Measurements from ENCODE around the gene RPN1. TPM values are rescaled to one million over a fixed set of nuclear protein-coding genes. Genes with fewer than 3 reads are reported as not detected.

Gene RPN1
- polyA plus RNA-seq, 1 donor = 201 TPM

DNA sequence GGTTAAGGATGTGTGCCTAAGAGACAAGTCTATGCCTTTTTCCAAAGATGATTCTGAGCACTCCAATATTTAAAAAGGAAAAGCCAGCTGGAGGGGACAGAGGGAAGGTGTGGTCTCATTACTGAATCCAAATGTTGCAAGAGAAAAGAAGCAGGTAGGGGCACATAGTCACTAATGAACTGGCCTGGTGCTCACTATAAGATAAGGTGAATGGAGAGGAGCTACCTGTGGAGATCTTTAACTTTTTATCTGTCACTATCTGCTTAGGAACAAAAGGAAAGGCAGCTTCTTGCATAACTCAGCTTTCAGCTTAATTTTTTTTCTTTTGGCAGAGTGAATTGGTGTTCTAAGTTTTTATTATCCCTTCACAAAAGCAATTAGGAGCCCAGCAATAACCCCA, 69.1 kb downstream of the RPN1 start:
- H3K27ac ChIP-seq (ENCODE audit: low read length) = no peak overlapping the region
- DNase-seq = no peak
- no peak overlapping the region for H3K4me3 ChIP-seq (ENCODE audit: low read length)
- H3K36me3 ChIP-seq (ENCODE audit: control insufficient read depth, insufficient read depth, low read length) = no peaks in the 10 kb centered on the region
- H3K27me3 ChIP-seq (ENCODE audit: control insufficient read depth, insufficient read depth, low read length) = peaks cover 24% of the 10 kb centered on the region
- peaks cover 8% of the 10 kb centered on the region for H3K9me3 ChIP-seq (ENCODE audit: control insufficient read depth, low read depth, low read length)
- no peaks in the 10 kb centered on the region for H3K4me1 ChIP-seq (ENCODE audit: control insufficient read depth, insufficient read depth, low read length)

DNA sequence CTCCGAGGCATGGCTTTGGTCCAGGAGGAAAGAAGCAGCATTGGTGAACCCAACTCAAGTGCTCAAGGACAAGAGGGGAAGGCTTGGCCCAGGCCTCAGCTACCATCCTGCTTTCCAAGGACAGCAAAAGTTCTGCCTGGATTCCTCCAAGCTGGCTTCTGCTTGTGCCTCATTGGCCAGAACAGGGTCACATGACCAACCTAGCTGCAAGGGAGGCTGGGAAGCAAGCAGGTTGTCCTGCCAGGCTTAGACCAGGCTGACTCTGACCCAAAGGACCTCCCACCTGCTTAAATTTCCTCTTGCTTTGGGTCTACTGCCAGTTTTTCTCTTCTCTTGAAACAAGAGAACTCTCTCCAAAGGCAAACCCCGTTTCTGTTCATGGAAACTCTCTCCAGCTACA, 70.7 kb downstream of the RPN1 start:
- Histone ChIP-seq H3K9me3 (ENCODE audit: control insufficient read depth, low read depth, low read length) (peaks cover 8% of the 10 kb centered on the region), H3K36me3 (ENCODE audit: control insufficient read depth, insufficient read depth, low read length) (no peaks in the 10 kb centered on the region), H3K27me3 (ENCODE audit: control insufficient read depth, insufficient read depth, low read length) (peaks cover 19% of the 10 kb centered on the region), H3K27ac (ENCODE audit: low read length) (no peak overlapping the region), H3K4me3 (ENCODE audit: low read length) (no peak overlapping the region), H3K4me1 (ENCODE audit: control insufficient read depth, insufficient read depth, low read length) (no peaks in the 10 kb centered on the region)
- DNase-seq = no peak
- 100% methylated on average over 1 of the region's 2 CpGs for WGBS (ENCODE audit: insufficient coverage, low lambda C conversion rate)

DNA sequence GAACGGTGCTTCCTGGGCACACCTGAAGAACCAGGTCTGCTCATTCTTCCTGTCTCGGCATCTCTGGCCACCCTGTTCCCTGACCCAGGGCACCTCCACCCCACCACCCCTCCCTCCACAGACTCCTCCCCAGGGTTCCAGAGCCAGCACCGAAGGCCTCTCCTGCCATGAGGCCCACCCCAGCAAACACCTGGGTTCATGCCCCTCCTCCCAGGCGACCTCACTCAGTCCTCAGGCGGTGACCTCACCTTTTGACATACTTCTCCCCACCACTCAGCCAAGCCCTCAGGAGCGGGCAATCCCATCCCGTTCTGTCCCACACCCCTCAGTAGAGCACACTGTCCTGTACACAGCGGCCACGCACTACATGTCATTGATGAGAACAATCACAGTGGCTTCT, 72.3 kb downstream of the RPN1 start:
- H3K4me3 ChIP-seq (ENCODE audit: low read length) = no peak overlapping the region
- DNase-seq = no peak

DNA sequence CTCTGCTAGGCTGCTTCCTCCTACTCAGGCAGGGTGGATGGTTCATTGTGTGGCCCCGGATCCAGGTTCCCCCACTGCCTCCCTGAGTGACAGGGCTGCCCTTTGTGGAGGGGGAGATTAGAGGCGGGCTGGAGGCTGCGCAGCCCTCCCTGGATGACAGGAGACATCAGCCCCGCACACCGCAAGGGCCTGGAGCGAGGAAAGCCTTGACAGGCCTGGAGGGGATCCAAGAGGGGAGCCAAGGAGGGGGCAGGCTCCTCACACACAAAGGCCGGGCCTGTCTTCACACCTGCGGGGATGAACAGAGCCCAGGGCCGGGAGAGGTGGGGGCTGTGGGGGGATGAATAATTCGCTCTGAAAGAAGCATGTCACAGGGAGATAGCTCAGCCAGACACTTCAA, 72.9 kb downstream of the RPN1 start:
- Histone ChIP-seq H3K36me3 (ENCODE audit: control insufficient read depth, insufficient read depth, low read length) (no peaks in the 10 kb centered on the region), H3K9me3 (ENCODE audit: control insufficient read depth, low read depth, low read length) (peaks cover 8% of the 10 kb centered on the region), H3K4me3 (ENCODE audit: low read length) (no peak overlapping the region), H3K27me3 (ENCODE audit: control insufficient read depth, insufficient read depth, low read length) (peaks cover 13% of the 10 kb centered on the region), H3K27ac (ENCODE audit: low read length) (no peak overlapping the region), H3K4me1 (ENCODE audit: control insufficient read depth, insufficient read depth, low read length) (no peaks in the 10 kb centered on the region)
- 60% methylated on average over 1 of the region's 10 CpGs for WGBS (ENCODE audit: insufficient coverage, low lambda C conversion rate)
- no peak for DNase-seq

More for the DNA sequence above, 72.3 kb downstream of the RPN1 start:
- peaks cover 8% of the 10 kb centered on the region for H3K9me3 ChIP-seq (ENCODE audit: control insufficient read depth, low read depth, low read length)
- H3K27ac ChIP-seq (ENCODE audit: low read length) = no peak overlapping the region
- no CpG with 5 or more reads among the region's 9 CpGs for WGBS (ENCODE audit: insufficient coverage, low lambda C conversion rate)
- peaks cover 10% of the 10 kb centered on the region for H3K27me3 ChIP-seq (ENCODE audit: control insufficient read depth, insufficient read depth, low read length)
- H3K4me1 ChIP-seq (ENCODE audit: control insufficient read depth, insufficient read depth, low read length) = no peaks in the 10 kb centered on the region
- no peaks in the 10 kb centered on the region for H3K36me3 ChIP-seq (ENCODE audit: control insufficient read depth, insufficient read depth, low read length)

DNA sequence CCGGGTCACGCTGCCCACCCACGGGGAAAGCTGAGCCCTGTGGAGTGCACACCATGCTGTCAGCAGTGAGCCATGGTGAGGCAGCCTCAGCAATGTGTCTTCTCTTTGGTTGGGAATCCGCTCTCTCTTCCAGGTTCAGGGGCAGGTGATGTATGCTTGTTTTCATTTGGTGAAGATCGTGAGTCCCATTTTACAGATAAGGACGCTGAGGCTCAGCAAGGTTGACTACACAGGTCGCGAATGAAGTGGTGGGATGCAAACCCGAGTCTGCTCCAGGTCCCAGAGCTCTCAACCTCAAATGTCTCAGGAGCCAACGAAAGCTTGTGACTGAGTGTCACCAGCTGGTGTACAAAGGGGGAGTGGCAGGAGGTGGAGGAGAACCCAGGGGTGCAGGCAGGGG, 74.3 kb downstream of the RPN1 start:
- Histone ChIP-seq H3K27me3 (ENCODE audit: control insufficient read depth, insufficient read depth, low read length) (peaks cover 19% of the 10 kb centered on the region), H3K36me3 (ENCODE audit: control insufficient read depth, insufficient read depth, low read length) (no peaks in the 10 kb centered on the region), H3K4me3 (ENCODE audit: low read length) (no peak overlapping the region), H3K9me3 (ENCODE audit: control insufficient read depth, low read depth, low read length) (peaks cover 8% of the 10 kb centered on the region), H3K27ac (ENCODE audit: low read length) (no peak overlapping the region), H3K4me1 (ENCODE audit: control insufficient read depth, insufficient read depth, low read length) (no peaks in the 10 kb centered on the region)
- no peak for DNase-seq
- no CpG with 5 or more reads among the region's 10 CpGs for WGBS (ENCODE audit: insufficient coverage, low lambda C conversion rate)

DNA sequence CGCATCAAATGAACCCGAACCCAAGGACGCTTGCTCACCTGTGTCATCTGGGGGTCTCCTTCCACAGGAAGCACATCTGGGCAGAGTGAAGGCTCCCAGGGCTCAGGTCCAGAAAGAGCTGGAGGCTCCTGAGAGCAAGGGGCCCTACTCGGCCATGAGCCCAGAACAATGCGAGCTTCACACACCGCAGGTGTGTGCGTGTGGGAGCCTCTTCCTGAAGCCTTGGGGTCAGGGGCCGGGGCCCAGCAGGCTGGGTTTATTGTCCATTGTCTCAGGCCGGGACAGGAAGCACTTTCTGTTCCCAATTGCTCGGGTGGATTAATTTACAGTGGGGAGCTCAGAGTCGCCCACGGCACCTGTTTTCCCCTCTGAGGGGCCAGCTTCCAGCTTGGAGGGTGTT, 74.8 kb downstream of the RPN1 start:
- Histone ChIP-seq H3K27me3 (ENCODE audit: control insufficient read depth, insufficient read depth, low read length) (peaks cover 23% of the 10 kb centered on the region), H3K36me3 (ENCODE audit: control insufficient read depth, insufficient read depth, low read length) (no peaks in the 10 kb centered on the region), H3K27ac (ENCODE audit: low read length) (no peak overlapping the region), H3K9me3 (ENCODE audit: control insufficient read depth, low read depth, low read length) (peaks cover 8% of the 10 kb centered on the region), H3K4me1 (ENCODE audit: control insufficient read depth, insufficient read depth, low read length) (no peaks in the 10 kb centered on the region), H3K4me3 (ENCODE audit: low read length) (no peak overlapping the region)
- DNase-seq = no peak
- no CpG with 5 or more reads among the region's 12 CpGs for WGBS (ENCODE audit: insufficient coverage, low lambda C conversion rate)

DNA sequence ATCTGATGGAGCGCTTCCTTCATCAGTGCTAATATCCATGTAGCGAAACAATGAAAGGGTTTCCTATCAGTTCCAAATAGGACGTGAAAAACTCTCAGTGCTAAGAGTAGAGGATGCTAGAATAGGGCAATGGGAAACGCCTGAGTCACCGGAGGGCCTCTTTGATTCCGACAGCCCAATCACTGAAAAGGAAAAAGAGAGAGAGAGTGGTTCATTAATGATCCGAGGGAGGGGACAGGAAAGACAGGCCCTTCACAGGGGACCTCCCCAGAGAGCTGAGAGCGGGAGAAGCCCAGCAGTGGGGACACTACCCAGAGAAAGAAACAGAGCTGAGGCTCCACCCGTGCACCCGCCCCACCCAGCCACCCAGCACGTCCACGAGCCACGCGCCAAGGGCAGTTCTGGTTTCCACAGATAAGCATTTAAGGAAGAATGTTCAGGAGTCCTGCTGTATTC, 76.9 kb downstream of the RPN1 start:
- no peaks in the 10 kb centered on the region for H3K36me3 ChIP-seq (ENCODE audit: control insufficient read depth, insufficient read depth, low read length)
- peaks cover 23% of the 10 kb centered on the region for H3K27me3 ChIP-seq (ENCODE audit: control insufficient read depth, insufficient read depth, low read length)
- no CpG with 5 or more reads among the region's 14 CpGs for WGBS (ENCODE audit: insufficient coverage, low lambda C conversion rate)
- H3K9me3 ChIP-seq (ENCODE audit: control insufficient read depth, low read depth, low read length) = no peaks in the 10 kb centered on the region
- H3K27ac ChIP-seq (ENCODE audit: low read length) = no peak overlapping the region
- no peak for DNase-seq
- H3K4me1 ChIP-seq (ENCODE audit: control insufficient read depth, insufficient read depth, low read length) = no peaks in the 10 kb centered on the region
- H3K4me3 ChIP-seq (ENCODE audit: low read length) = no peak overlapping the region

DNA sequence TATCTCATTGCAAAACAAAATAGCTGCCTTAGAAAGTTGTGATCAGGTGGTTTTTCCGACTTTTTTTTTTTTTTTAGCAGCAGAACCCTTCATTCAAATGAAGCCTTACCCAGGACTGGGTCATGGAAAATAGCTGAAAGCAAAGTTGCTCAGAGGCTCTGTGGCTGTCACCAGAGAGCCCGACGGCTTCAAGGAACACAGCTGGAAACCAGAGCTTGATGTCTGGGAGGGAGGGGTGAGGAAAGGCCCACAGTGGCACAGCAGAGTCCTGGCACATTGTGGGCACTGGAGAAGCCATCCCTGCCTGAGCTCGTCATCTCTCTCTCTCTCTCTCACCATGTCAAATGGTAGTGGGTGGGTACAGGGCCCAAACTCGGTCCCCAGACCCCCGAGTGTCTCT, 77.5 kb downstream of the RPN1 start:
- no CpG with 5 or more reads among the region's 6 CpGs for WGBS (ENCODE audit: insufficient coverage, low lambda C conversion rate)
- Histone ChIP-seq H3K9me3 (ENCODE audit: control insufficient read depth, low read depth, low read length) (no peaks in the 10 kb centered on the region), H3K4me1 (ENCODE audit: control insufficient read depth, insufficient read depth, low read length) (no peaks in the 10 kb centered on the region), H3K27me3 (ENCODE audit: control insufficient read depth, insufficient read depth, low read length) (peaks cover 20% of the 10 kb centered on the region), H3K4me3 (ENCODE audit: low read length) (no peak overlapping the region), H3K36me3 (ENCODE audit: control insufficient read depth, insufficient read depth, low read length) (no peaks in the 10 kb centered on the region), H3K27ac (ENCODE audit: low read length) (no peak overlapping the region)
- DNase-seq = no peak

DNA sequence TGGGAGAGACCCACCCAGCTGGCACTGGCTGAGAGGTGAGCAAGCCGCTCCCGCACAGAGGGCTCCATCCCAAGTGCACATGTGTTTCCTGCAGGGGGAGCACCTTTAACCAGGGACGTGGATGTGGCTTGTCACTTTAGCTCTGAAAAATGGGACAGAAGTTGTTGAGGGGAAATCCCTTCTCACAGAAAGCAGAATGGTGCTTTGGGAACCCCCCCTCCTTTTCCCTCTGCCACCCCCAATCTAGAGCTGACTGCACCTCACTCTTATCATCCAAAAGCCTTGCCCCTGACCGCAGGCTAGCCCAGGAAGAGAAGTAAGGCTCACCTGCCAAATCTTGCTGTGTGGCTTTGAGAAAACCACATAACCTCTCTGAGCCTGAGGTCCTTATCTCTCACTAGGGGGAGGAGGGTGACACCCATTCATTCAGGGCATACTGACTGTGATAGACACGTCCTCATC, 77.9 kb downstream of the RPN1 start:
- DNase-seq = no peak
- Histone ChIP-seq H3K27ac (ENCODE audit: low read length) (no peak overlapping the region), H3K27me3 (ENCODE audit: control insufficient read depth, insufficient read depth, low read length) (peaks cover 21% of the 10 kb centered on the region), H3K36me3 (ENCODE audit: control insufficient read depth, insufficient read depth, low read length) (no peaks in the 10 kb centered on the region), H3K4me3 (ENCODE audit: low read length) (no peak overlapping the region), H3K9me3 (ENCODE audit: control insufficient read depth, low read depth, low read length) (no peaks in the 10 kb centered on the region), H3K4me1 (ENCODE audit: control insufficient read depth, insufficient read depth, low read length) (no peaks in the 10 kb centered on the region)
- no CpG with 5 or more reads among the region's 5 CpGs for WGBS (ENCODE audit: insufficient coverage, low lambda C conversion rate)

DNA sequence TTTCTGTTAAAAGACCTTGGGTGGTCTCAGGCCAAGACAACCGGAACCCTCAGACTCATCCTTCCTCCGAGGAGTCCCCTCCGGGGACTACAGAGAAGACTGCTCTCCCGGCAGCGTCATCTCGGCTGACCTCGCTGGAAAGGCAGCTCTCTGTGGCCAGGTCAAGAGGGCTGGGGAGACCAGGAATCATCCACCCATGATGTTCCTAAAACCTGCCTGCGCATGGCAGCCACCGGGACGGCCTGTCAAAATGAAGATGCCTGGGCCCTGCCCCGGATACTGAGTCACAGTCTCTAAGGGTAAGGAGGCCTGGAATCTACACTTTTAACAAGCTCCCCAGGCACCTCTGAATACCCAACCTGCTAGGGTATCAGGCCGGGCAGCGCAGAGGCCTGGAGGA, 78.6 kb downstream of the RPN1 start:
- H3K36me3 ChIP-seq (ENCODE audit: control insufficient read depth, insufficient read depth, low read length) = no peaks in the 10 kb centered on the region

More for the DNA sequence above, 78.6 kb downstream of the RPN1 start:
- no peaks in the 10 kb centered on the region for H3K9me3 ChIP-seq (ENCODE audit: control insufficient read depth, low read depth, low read length)
- no peaks in the 10 kb centered on the region for H3K4me1 ChIP-seq (ENCODE audit: control insufficient read depth, insufficient read depth, low read length)
- peaks cover 25% of the 10 kb centered on the region for H3K27me3 ChIP-seq (ENCODE audit: control insufficient read depth, insufficient read depth, low read length)
- no peak overlapping the region for H3K4me3 ChIP-seq (ENCODE audit: low read length)
- WGBS (ENCODE audit: insufficient coverage, low lambda C conversion rate) = no CpG with 5 or more reads among the region's 13 CpGs
- no peak for DNase-seq
- no peak overlapping the region for H3K27ac ChIP-seq (ENCODE audit: low read length)

All from large intestine (tissue), 3 donors.